HG02610 (cell line): ENCODE results near the gene SLC35F1.
"Not testable (repeated sequence)": the region's sequence is repeated elsewhere in the genome, so short reads cannot be mapped to it uniquely, and the experiment has no call there.

ENCODE experiments used
- ATAC-seq: cut with Tn5 transposase; IDR thresholded peaks from one replicate; pipeline ENCODE4 v1.9.1; 2021; ENCODE audit warnings: mild to moderate bottlenecking, moderate library complexity; ENCODE audit not compliant: unreplicated experiment

The SLC35F1 gene

DNA sequence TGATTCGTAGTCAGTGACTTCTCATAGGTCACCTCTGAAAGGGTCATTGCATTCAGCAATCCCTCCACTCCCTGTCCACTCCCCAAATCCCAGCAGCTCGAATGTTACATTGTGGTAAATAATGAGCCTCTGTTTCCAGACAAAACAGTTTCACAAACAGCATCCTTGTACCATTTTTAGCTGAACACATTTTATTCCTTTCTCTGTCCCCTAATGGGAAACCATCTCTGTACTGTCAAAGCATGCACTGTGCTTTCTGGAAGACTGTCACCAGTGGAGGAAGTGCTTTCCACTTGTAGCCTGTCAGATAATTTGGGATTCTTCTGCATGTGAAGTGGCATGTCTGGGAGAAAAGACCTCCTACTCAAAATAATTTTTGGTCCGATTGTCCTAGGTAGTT is 82.0 kb downstream of the SLC35F1 start:
- ATAC-seq: no peak

- ATAC-seq: no peak
These were observed 83.1 kb downstream of the SLC35F1 start for GRCh38 chr6:117990151-117990550.

GRCh38 chr6:117992856-117993255 is 85.8 kb downstream of the SLC35F1 start:
- ATAC-seq: no peak

DNA sequence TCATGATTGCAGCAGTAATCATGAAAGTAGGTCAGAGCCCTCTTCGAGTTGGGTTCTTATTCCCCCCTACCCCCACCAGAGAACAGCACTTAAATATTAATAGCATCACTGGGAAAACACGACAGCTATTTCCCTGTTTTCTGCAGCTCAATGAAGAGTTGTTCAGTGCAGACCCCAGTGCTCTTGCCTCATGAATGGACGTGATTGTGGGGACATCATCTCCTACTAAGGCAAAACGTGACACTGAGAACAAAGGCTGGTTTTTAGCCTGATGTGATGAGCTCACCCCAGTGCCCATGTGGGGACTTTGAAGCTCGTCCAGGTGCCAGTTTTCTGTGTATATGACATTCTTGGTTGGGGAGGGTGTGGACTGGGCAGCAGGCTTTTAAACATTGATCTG is 105.9 kb downstream of the SLC35F1 start:
- no peak for ATAC-seq

DNA sequence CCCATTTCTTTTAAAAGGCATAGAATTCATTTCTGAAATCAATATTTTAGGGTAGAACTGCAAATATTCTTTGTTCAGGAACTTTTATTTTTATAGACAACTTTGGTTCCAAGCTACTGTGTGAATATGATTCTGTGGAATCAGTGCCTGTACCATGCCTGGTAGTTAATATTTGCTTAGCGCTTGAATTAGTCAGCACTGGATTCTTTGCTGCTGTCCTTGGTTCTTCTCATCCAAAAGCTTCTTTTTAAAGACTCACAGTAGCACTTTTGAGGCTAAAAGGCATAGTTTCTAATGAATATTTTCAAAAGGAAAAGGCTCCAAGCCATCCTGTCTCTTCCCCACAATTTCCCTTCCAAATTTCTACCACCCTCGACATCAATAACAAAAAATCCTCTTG is 109.5 kb downstream of the SLC35F1 start:
- no peak for ATAC-seq

- no peak for ATAC-seq
These were observed 110.3 kb downstream of the SLC35F1 start for GRCh38 chr6:118017301-118017848.

- no peak for ATAC-seq
These were observed 116.7 kb downstream of the SLC35F1 start for GRCh38 chr6:118023771-118024170.

DNA sequence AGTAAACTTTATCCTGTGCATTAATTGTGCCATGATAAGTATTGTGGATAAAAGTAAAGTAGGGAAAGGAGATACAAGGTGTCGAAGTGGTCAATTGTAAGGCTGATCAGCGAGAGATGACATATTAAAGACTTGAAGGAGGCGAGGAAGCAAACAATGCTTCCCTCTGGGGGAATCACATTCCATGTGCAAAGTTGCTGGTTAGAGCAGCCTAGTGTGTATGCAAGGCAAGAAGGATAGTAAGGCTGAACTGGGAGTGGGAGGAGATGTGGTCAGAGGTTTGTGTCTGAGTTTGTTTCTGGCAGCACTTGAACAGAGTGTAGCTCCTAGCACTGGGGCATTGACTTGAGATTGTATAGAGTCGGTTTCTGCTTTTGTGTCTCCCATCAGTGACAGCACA is 122.9 kb downstream of the SLC35F1 start:
- ATAC-seq: no peak

DNA sequence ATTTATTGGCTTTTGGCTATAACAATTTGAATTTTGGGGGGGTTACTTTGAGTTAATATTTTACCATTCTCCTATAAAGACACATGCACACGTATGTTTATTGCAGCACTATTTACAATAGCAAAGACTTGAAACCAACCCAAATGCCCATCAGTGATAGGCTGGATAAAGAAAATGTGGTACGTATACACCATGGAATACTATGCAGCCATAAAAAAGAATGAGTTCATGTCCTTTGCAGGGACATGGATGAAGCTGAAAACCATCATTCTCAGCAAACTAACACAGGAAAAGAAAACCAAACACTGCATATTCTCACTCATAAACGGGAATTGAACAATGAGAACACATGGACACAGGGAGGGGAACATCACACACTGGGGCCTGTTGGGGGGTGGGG is 130.4 kb downstream of the SLC35F1 start:
- not testable (repeated sequence) for ATAC-seq

GRCh38 chr6:118042855-118043254 is 135.8 kb downstream of the SLC35F1 start:
- ATAC-seq: no peak

DNA sequence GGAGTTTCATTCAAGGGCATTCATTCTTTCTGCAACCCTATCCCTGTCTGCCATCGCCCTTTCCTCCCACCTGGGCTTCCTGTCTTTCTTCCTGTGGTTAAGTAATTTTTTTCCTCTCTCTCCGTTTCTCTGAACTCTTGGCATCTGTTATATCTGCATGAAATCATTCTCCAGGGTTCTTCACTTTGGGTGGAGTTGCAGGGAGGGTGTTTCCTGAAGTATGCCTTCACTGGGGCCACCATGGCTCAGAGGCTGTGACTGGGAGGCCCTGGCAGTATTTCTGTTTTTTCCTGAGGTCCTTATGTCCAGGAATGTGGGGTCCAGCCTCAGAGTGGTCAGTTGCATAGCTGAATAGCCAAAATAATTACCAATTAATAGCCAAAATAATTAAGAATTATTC is 137.2 kb downstream of the SLC35F1 start:
- no peak for ATAC-seq

GRCh38 chr6:118054082-118054481 is 147.0 kb downstream of the SLC35F1 start:
- ATAC-seq: no peak

DNA sequence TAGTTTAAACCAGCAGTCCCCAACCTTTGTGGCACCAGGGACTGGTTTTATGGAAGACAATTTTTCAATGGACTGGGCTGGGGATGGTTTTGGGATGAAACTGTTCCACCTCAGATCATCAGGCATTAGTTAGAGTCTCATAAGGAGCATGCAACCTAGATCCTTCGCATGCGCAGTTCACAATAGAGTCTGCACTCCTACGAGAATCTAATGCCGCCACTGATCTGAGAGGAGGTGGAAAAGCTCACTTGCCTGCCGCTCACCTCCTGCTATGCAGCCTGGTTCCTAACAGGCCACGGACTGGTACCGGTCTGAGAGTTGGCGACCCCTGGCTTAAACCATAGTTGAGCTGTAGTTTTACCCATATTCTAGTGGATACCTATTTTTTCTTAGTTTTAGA is 154.6 kb downstream of the SLC35F1 start:
- ATAC-seq: no peak

DNA sequence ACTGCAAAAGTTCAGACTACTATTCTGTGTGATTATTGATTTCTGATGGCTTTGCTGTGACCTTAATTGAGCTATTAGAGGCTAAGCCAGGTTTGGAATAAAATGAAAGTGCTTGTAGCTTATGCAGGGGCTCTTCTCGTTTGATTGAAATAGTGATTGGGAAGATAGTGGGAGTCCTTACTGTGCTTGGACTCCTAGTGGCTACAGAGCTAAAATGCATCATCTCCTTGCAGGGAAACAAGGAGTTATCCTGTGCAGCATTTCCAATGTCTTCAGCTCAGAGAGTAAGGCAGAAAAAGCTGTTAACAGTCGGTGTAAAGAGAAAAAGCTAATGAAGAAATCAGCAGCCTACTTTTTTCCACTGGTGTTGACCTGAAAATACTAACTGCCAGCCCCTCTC is 173.5 kb downstream of the SLC35F1 start:
- ATAC-seq: no peak

DNA sequence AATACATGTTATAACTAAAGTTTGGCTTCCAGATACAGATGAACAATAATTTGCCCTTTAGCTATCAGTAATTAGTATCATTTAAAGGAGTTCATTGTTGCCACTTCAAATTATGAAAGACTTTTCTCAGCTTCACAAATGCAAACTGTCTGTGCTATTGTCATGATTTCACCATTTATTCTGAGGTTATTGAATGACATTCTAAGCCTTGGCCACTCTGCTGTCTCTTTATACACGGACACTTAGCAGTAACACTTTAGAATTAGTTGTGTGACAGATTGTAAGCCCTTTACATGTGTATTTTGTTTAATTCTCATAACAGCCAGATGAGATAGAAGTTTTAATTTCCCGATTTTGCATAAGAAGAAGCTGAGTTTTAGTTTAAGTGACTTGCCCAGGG is 176.6 kb downstream of the SLC35F1 start:
- no peak for ATAC-seq

GRCh38 chr6:118085665-118086064 is 178.6 kb downstream of the SLC35F1 start:
- ATAC-seq: no peak

DNA sequence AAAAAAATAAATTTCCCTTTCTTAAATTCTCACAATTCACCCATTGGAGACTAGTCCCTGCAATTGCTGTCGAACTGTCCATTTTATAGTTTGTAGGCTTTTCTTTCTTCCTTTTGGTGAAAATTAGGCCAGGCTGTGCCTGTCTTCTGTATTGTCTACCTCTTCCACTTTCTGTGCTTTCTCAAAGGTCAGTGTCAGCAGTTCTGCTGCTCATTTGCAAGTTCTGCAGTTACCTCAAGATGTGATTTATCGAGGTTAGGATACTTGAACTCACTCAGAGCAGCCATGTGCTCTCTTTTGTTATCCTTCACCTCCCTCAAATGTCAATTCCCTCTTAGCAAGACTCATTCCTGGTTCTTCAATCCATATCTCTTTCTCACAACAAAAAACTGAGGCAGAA is 179.1 kb downstream of the SLC35F1 start:
- ATAC-seq: no peak

DNA sequence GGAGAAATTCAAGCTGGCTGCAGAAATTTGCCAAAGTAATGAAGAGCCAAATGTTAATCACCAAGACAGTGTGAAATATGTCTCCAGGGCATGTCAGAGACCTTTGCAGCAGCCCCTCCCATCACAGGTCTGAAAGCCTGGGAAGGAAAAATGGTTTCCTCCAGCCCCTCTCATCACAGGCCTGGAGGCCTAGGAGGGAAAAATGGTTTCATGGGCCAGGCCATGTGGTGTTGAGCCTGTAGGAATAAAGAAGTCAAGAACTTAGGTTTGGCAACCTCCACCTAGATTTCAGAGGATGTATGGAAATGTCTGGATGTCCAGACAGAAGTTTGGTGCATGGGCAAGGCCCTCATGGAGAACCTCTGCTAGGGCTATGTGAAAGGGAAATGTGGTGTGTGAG is 185.0 kb downstream of the SLC35F1 start:
- ATAC-seq: no peak

DNA sequence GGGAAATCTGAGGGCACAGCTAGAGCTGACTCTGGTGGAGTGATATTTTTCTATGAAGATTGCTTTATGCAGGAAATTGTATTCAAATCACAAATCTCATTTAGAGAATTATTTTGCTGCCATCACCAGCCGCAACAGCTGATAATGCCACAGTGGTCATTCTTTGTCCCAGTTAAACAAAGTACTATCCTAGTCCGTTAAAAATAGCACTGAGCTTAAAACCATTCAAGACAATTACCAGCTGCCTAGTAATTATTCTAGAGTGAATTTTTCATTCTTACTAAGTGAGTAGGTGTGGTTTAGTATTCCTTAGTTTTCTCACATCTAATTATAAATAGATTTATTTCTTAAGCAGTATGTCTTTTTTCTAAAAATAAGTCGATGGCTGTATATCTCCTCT is 190.5 kb downstream of the SLC35F1 start:
- no peak for ATAC-seq

- ATAC-seq: no peak
These were observed 193.7 kb downstream of the SLC35F1 start for GRCh38 chr6:118100717-118101116.

- no peak for ATAC-seq
These were observed 194.2 kb downstream of the SLC35F1 start for GRCh38 chr6:118101220-118101619.

DNA sequence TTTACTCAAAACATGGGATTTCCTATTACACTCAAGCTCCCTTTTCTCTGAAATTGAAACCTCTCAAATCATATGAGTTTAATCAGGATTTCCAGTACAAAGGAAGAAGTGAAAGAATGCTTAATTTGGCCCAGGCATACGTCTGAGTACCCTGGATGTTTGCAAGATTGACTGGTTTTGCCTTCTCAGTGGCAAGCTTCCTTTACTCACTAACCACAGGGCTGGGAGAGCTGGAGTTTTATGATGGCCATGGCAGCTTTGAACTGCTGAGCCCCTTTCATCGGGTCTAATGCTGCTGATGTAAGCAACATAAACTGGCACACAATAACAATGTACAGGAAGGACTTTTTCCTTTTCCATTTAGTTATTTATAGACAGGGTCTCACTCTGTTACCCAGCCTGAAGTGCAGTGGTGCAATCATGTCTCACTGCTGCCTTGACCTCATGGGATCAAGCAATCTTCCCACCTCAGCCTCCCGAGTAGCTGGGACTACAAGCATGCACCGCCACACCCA is 194.8 kb downstream of the SLC35F1 start:
- ATAC-seq: no peak

DNA sequence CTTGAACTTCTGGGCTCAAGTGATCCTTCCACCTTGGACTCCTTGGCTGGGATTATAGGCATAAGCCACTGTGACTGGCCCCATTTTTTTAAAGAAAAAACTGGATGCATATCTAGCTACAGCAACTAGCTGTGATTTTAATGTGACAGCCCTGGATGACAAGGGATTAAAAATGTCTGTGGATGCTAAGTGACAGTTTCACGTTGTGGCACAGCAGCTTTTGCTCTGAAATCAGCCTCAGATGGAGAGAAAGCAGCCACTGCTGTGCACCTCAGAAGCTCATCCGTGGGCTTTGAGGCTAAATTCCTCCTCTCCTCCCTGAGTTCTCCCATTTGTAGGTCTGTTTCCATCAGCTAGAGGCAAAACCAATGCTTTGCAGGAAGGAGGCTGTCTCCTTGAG is 195.3 kb downstream of the SLC35F1 start:
- ATAC-seq: no peak
